Testis (tissue), 2 donors: ENCODE results near the gene CSRNP3.

Source experiments
- POLR2A ChIP-seq: fragments of 450-650 bp; IDR thresholded peaks from one replicate; pipeline ENCODE4 v1.6.1; 2017; ENCODE audit warnings: antibody characterized with exemption, mild to moderate bottlenecking, moderate library complexity
- TF ChIP-seq, protein P1 (sequence below), 3 experiments: fragments of 450-650 bp in 2 of 3; fragments of 200-600 bp in 1 of 3; sonication (generic) in 1 of 3; IDR thresholded peaks; one replicate each; pipeline ENCODE4 v1.5.1; 2016 to 2019; ENCODE audit warnings: antibody characterized with exemption in 3 of 3, mild to moderate bottlenecking in 2 of 3, moderate library complexity in 1 of 3

DNA sequence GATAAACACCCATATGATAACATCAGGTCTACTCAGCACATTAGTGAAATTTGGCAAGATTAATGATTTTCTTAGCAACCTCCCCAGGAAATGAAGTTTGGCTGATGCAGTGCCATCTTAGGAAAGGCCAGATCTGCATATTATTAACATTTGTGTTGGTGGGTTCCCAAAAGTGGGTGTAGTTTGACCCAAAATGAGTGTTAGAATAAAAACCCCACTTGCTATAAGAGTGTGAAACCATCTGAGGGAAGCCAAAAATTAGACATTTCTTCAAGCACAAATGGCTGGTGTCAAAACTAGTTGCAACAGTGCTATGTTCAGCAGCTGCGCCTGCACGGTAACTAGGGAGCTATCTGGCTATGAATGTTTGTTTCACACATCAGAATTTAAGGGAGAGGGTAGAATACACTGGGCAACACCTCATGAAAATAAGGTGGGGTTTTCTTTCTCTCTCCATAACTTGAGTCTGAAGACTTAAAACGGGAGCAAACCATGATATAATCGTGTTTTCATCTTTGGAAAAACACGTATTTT, 15.9 kb upstream of the CSRNP3 start:
- TF ChIP-seq, protein P1, sequence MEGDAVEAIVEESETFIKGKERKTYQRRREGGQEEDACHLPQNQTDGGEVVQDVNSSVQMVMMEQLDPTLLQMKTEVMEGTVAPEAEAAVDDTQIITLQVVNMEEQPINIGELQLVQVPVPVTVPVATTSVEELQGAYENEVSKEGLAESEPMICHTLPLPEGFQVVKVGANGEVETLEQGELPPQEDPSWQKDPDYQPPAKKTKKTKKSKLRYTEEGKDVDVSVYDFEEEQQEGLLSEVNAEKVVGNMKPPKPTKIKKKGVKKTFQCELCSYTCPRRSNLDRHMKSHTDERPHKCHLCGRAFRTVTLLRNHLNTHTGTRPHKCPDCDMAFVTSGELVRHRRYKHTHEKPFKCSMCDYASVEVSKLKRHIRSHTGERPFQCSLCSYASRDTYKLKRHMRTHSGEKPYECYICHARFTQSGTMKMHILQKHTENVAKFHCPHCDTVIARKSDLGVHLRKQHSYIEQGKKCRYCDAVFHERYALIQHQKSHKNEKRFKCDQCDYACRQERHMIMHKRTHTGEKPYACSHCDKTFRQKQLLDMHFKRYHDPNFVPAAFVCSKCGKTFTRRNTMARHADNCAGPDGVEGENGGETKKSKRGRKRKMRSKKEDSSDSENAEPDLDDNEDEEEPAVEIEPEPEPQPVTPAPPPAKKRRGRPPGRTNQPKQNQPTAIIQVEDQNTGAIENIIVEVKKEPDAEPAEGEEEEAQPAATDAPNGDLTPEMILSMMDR (IDR thresholded peaks at IDR 0.05): no peak
- TF ChIP-seq POLR2A: no peak
